GM12865 (cell line): ENCODE data around the gene MAP2K4.

ENCODE experiments used
- DNase-seq: peaks from one replicate; pipeline ENCODE4 v3.0.0; 2010; ENCODE audit warnings: low read depth
- H3K4me3 ChIP-seq: 2 replicates; pipeline ENCODE4 v1.5.1; 2011; ENCODE audit warnings: mild to moderate bottlenecking, low read depth, low read length, control low read depth
- CTCF ChIP-seq: IDR thresholded peaks from 2 replicates; pipeline ENCODE4 v1.5.1; 2011; ENCODE audit warnings: low read length, control low read depth, low read depth, inconsistent platforms; ENCODE audit not compliant: insufficient read depth; ENCODE audit errors: missing control alignments

MAP2K4 gene

GRCh38 chr17:12048843-12049473 lies 28.3 kb downstream of the MAP2K4 start:
- TF ChIP-seq CTCF, result no peak
- H3K4me3 ChIP-seq, result no peak overlapping the region
- DNase-seq, result no peak

GRCh38 chr17:12050646-12051225 lies 30.1 kb downstream of the MAP2K4 start:
- no peak for TF ChIP-seq CTCF
- DNase-seq, result no peak
- H3K4me3 ChIP-seq, result no peak overlapping the region

- TF ChIP-seq CTCF, result no peak
- no peak for DNase-seq
- H3K4me3 ChIP-seq, result no peak overlapping the region
Measured at GRCh38 chr17:12053552-12053951, 32.9 kb downstream of the MAP2K4 start.

GRCh38 chr17:12055889-12056288 lies 35.2 kb downstream of the MAP2K4 start:
- no peak overlapping the region for H3K4me3 ChIP-seq
- DNase-seq, result no peak
- no peak for TF ChIP-seq CTCF

- no peak for DNase-seq
- H3K4me3 ChIP-seq, result no peak overlapping the region
- TF ChIP-seq CTCF, result no peak
Measured at GRCh38 chr17:12057520-12057919, 36.8 kb downstream of the MAP2K4 start.

- DNase-seq, result no peak
- no peak overlapping the region for H3K4me3 ChIP-seq
- TF ChIP-seq CTCF, result no peak
Measured at GRCh38 chr17:12058535-12058934, 37.9 kb downstream of the MAP2K4 start.

- TF ChIP-seq CTCF, result no peak
- DNase-seq, result no peak
- H3K4me3 ChIP-seq, result no peak overlapping the region
Measured at GRCh38 chr17:12062249-12062648, 41.6 kb downstream of the MAP2K4 start.
